Measurements from ENCODE around the gene COPG2. TPM values are rescaled to one million over a fixed set of nuclear protein-coding genes. Genes with fewer than 3 reads are reported as not detected.

The COPG2 gene
- total RNA-seq, 1 experiment from 2014 or later = 77.7 TPM

GRCh38 chr7:130458257-130458656 lies 210.3 kb downstream of the COPG2 start:
- TF ChIP-seq CTCF (conservative IDR thresholded peaks at IDR 0.05) = no peak
- no peak overlapping the region for H3K27ac Mint-ChIP-seq
- H3K9me3 Mint-ChIP-seq = peaks cover 12 to 16% of the 10 kb centered on the region in 2 experiments

More at GRCh38 chr7:130458257-130458656, 210.3 kb downstream of the COPG2 start:
- H3K27me3 ChIP-seq (ENCODE audit: insufficient read depth, low read length) = no peaks in the 10 kb centered on the region
- no peak overlapping the region for H3K4ac ChIP-seq (ENCODE audit: low read depth, low read length)
- H2BK15ac ChIP-seq (ENCODE audit: low read depth, low read length) = no peak overlapping the region
- H2BK12ac ChIP-seq (ENCODE audit: insufficient read length, low read depth, low read length) = no peak overlapping the region
- H3K23me2 ChIP-seq (ENCODE audit: insufficient read length, low read depth, low read length, poor library complexity, severe bottlenecking) = no peaks in the 10 kb centered on the region
- Mint-ChIP-seq H3K4me1 (no peaks in the 10 kb centered on the region; a peak in 1 of 4 replicates), H3K36me3 (ENCODE audit: insufficient read depth in 1 of 3, low read depth in 3 of 3) (peaks cover 1 to 15% (median 4%) of the 10 kb centered on the region in 3 experiments; a peak in 6 of 7 replicates), H3K4me3 (no peak overlapping the region), H3K27me3 (ENCODE audit: low read depth) (no peaks in the 10 kb centered on the region; the same call in 1 of the 2 replicates)
- H3T11ph ChIP-seq (ENCODE audit: low read length) = no peak overlapping the region
- H4K5ac ChIP-seq (ENCODE audit: insufficient read length, low read depth, low read length) = no peak overlapping the region
- H3K18ac ChIP-seq (ENCODE audit: insufficient read length, low read depth, low read length) = no peak overlapping the region
- no peak overlapping the region for H2BK120ac ChIP-seq (ENCODE audit: low read depth, low read length, poor library complexity, severe bottlenecking)
- no CpG with 5 or more reads among the region's 2 CpGs for WGBS (ENCODE audit: extremely low coverage, insufficient read length, low lambda C conversion rate)
- no peaks in the 10 kb centered on the region for H3K79me1 ChIP-seq (ENCODE audit: insufficient read depth, low read depth, low read length, poor library complexity, severe bottlenecking)
- H3K27ac ChIP-seq (ENCODE audit: insufficient read length, low read depth, low read length) = no peak overlapping the region
- no peaks in the 10 kb centered on the region for H3K4me1 ChIP-seq (ENCODE audit: insufficient read depth, low read length)
- no peak overlapping the region for H3K56ac ChIP-seq (ENCODE audit: insufficient read length, low read depth, low read length)
- H2AK5ac ChIP-seq (ENCODE audit: insufficient read length, low read length) = no peak overlapping the region
- no peak overlapping the region for H3K14ac ChIP-seq (ENCODE audit: insufficient read depth, low read length)
- DNase-seq = no peak
- no peaks in the 10 kb centered on the region for H4K20me1 ChIP-seq (ENCODE audit: control insufficient read depth, insufficient read depth, insufficient read length)
- no peak overlapping the region for H2BK5ac ChIP-seq (ENCODE audit: insufficient read length, low read length)
- H3K4me2 ChIP-seq (ENCODE audit: insufficient read depth, insufficient read length, low read length) = no peak overlapping the region
- H2BK20ac ChIP-seq (ENCODE audit: low read depth, low read length, poor library complexity, severe bottlenecking) = no peak overlapping the region
- no peaks in the 10 kb centered on the region for H3K9me3 ChIP-seq (ENCODE audit: control insufficient read depth, low read depth, low read length)
- H4K91ac ChIP-seq (ENCODE audit: insufficient read length, low read depth, low read length) = no peak overlapping the region
- H3K9ac ChIP-seq (ENCODE audit: extremely low read depth, insufficient read length, low read length) = no peak overlapping the region
- H3K23ac ChIP-seq (ENCODE audit: insufficient read length, low read depth, low read length) = no peak overlapping the region
- H4K8ac ChIP-seq (replicated peaks; ENCODE audit: insufficient read length, low read depth, low read length) = no peak overlapping the region
- H3K79me2 ChIP-seq (ENCODE audit: insufficient read depth, low read length) = no peaks in the 10 kb centered on the region
- H2AFZ ChIP-seq (ENCODE audit: low read length) = no peak overlapping the region

Small RNA genes within 50 kb of the gene (microRNA-seq; reads per million reads assigned to microRNA genes)
- 502 reads per million, percentile 90 among the genes with 10 or more reads in this experiment for gene MIR335 (ENCODE audit: borderline microRNAs expressed)

Other genes starting within 250 kb of the COPG2 start
- 9.2 and 9.7 TPM in 2 replicates for gene CEP41, start 227.7 kb downstream of the COPG2 start, total RNA-seq (2021)
- gene MEST, start 176.7 kb downstream of the COPG2 start, total RNA-seq (2021) = 112 and 113 TPM in 2 replicates
- gene TSGA13, start 17.8 kb upstream of the COPG2 start, total RNA-seq (2021) = not detected in 2 replicates
- not detected in 2 replicates for gene KLF14, start 65.5 kb upstream of the COPG2 start, total RNA-seq (2021)